Activated T-cell treated with anti-CD3 and anti-CD28 coated beads for 48 hours (primary cell): ENCODE data around the gene EXOSC10.
A peak's percentile ranks its signal among the peaks of the same experiment; 100 is the strongest.
"Not testable (repeated sequence)": the region's sequence is repeated elsewhere in the genome, so short reads cannot be mapped to it uniquely, and the experiment has no call there.

Experiments
- DNase-seq: peaks from one replicate; pipeline ENCODE4 v3.0.0-alpha.2; 2020; ENCODE audit warnings: low read depth

EXOSC10 gene

DNA sequence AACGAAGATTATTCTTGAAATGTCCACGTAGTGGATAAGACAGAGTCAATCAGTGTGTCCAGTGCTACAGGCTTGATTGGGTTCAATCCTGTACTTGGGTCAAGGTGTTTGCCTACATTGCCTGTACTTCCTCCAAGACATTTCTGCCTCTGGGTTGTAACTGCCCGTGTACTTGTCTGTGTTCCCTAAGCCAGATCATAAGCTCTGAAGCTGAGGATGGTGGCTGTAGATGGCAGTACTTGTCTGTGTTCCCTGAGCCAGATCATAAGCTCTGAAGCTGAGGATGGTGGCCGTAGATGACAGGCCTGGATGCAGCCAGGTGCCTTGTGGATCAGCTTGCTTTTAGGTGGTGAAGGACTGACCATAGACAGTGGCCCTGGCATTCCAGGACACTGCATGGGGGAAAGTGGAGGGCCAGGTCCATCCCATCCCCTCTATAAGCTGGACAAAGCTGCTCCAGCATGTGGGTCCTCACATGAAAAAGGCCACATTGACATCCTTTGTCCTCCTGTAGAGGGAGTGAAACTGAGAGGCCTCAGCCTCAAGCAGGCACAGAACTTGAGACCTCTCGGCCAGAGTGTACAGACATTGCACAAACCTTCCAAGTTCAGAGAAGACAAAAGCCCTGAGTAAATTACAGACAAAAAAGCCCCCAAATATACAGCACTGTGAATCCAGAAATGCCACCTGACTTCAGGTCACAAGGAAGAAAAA is 37.9 kb downstream of the EXOSC10 start:
- no peak for DNase-seq

DNA sequence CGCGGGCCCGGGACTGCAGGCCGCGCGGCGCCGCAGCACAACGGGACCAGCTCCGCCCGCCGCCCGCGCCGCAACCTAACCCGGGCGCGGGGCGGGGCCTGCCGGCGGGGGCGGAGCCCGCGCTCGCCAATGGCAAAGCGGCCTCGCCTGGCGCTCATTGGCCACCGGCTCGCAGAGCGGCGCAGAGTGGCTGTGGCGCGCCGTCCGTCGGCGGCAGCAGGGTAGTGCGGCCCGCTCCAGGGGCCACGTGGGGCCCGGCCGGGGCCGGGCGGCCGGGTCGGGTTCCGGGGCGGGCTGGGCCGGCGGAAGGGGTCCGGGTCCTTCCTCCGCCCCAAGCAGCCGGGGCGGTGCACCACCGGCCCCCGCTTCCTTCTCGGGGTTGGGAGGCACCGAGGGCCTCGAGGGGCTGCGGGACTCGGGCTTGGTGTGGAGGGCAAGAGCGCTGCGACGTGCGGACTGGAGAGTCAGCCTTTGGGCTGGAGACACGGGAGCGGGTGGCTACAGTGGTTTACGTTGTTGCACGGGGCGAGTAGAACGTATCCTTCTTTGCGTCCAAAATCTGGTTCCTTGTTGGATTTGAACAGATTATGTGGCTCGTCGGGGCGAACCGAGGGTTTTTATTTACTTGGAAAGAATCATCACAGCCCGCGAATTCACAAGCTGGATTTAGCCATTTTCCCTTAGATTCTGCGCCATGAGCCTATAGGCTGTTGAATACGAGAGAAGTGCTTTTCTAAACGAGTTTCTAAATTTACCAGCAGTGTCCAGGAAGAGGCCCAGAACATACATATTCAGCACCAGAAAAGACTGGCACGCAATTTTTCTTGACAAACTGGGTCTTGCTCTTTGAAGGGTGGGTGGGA is 39.5 kb downstream of the EXOSC10 start, which contains the start of gene SRM:
Gene SRM, minus strand, starts transcription at position 51 of the 863 bp plus-strand sequence. CDS start 75 bp downstream, outside the sequence.
- DNase-seq: peak; percentile 96

DNA sequence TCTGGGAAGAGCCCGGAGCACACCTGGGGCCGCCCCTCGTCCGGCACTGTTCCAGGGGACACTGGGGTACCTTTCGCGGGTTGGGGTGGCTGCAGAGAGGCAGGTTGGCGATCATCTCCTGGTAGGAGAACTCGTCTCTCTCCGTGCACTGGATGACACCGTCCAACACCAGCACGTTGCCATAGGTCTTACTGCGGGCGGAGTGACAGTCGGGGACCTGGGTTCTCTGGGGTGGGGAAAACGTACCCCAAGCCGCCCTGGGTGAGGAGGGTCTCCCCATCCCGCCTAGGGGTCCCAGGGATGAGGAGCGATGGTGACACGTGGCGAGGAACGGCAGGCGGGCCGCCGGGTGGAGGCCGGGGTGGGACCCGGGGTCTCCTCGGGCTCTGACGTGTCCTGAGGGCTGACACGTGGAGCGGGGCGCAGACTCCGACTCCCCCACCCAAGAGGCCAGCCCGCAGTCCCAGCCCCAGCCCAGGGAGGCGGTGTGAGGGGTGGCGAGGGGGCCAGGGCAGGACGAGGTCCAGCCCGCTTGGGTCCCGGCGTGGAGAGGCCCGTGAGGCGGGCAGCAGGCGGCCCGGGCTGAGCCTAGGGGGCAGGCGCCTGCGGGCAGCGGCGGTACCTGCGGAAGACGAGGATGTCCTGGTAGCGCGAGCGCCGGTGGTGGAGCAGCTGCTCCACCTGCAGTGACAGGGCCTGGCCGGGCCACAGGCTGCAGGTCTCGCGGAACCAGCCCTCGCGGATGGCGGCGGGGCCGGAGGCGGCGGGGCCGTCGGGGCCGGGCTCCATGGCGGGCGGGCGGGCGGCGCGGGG is 40.3 kb downstream of the EXOSC10 start:
- no peak for DNase-seq

DNA sequence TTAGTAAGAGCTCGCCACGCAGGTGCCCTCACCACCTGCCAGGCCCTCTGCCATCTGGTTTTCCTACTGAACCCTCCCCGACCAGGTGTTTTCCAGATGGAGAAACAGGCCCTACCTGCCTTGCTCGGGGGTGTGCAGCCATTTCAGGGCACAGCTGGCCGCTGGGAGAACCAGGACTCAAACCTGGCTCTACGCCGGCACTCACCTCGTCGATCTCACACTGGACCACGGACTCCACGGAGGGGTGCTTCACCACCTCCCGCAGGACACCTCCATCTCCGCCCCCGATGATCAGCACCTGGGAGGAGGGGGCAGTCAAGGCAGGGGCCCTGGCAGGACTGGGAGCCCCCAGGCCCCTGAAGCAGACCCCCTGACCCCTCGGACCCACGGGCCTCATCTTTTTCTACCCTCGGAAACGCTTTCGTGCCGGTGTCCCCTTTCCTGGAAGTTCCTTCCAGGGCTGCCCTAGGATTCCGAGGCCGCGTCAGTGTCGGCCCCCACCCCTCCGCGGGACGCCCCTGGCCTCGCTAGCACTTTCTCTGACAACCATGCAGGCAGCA is 41.0 kb downstream of the EXOSC10 start:
- DNase-seq: no peak

DNA sequence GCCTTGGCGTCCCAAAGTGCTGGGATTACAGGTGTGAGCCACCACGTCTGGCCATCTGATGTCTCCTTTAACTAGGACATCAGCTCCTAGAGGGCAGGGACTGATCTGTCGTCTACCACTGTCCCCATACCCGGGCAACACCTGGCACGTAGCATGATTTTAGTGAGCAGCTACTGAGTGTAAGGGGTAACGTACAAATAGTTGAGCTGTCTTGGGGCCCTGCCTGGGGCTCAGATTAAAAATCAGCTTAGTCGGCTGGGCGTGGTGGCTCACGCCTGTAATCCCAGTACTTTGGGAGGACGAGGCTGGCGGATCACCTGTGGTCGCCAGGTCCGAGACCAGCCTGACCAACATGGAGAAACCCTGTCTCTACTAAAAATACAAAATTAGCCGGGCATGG is 41.6 kb downstream of the EXOSC10 start:
- DNase-seq: no peak

DNA sequence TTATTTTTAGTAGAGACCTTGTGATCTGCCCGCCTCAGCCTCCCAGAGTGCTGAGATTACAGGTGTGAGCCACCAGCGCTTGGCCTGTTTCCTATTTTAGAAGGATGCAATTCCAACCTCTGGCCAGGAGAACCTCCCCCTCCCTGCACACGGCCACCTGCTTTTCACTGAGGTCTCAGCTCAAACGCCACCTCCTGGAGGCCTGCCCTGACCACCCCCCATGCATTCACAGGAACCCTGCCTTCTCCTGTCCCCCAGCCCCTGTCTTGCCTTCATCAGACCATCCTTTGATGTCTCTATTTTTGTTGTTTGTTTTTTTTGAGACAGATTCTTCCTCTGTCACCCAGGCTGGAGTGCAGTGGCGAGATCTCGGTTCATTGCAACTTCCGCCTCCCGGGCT is 42.2 kb downstream of the EXOSC10 start:
- no peak for DNase-seq

DNA sequence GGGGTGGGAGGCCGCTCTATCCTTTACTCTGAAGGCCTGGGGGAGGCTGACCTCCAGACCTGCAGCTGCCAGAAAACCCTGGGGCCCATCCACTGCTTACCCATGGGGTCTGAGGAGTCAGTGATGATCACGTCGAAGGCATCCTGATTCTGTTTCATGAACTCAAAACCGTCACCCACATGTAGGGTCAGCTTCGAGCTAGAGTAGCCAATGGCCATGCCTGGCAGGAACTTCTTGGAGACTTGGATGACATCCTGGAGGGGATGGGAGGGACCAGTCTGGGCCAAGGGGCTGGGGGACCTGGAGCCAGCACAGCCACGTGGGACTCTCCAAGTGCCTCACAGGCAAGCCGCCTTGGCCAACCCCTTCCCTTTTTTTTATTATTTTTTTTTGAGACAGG is 43.2 kb downstream of the EXOSC10 start:
- DNase-seq: no peak

DNA sequence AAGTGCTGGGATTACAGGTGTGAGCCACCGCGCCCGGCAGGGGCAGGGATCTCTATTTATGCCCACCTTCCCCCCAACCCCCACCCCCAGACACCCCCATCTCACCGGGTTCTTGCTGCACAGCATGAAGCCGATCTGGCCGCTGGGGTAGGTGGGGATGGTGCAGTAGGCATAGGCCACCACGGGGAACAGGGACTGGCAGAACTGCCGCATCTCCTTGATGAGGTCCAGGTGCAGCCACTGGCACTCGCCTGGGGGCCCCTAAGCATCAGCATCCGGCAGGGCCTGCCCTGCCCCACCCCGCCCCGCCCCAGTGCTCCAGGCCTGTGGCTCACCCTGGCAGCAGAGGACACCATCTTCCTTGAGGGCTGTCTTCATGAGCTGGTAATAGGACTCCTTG is 44.0 kb downstream of the EXOSC10 start:
- DNase-seq: no peak

DNA sequence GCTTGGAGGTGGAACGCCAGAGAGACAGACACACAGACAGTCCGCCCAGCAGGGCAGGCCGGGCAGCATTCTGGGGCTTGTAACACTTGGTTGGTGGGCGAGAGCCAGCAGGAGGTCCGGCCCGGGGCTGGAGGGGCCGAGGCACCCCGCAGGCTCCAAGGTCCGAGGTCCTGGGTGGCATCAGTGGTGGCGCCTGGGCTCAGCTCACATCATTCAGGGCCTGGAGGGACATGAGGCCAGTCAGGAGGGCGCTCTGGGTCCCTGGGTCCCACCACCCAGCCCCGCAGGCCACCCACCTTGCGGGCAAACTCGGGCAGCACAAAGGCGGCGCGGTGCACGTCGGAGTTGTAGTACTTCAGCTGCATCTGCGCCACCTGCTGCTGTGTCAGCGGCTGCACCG is 45.0 kb downstream of the EXOSC10 start:
- DNase-seq: no peak

DNA sequence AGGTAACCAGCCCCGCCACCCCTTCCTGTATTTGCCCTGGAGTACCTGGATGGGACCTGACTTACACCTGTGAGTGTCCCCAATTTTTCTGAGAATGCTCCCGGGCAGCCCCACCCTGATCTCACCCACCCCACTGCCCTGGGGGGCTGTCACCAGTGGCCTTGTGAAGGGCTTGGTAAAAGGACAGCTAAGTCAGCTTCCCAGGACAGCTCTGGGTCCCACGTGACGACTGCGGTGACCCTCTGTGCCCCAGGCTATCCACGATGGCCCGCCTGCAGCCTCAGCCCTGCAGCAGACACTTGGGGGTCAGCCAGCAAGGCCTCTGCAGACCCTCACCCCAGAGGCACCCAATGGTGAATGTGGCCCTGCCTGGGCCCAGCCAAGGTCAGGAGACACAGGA is 45.5 kb downstream of the EXOSC10 start:
- no peak for DNase-seq

DNA sequence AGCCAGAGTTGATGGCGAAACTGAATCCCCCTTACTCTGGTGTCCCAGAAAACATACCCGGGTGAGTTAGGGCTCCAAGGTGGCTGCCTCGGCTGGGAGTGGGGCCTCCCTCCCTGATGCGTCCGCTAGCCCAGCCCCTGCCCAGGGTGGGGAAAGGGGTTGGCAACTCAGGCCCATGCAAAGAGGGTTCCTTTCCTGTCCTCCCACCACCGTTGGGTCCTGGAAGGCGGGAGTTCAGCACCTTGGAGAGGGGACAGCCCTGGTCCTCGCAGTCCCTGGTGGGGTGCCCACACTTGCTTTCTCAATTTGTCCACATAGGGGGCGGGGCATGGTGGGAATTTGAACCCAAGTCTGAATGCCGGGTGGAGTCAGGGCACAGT is 45.9 kb downstream of the EXOSC10 start:
- DNase-seq: no peak

DNA sequence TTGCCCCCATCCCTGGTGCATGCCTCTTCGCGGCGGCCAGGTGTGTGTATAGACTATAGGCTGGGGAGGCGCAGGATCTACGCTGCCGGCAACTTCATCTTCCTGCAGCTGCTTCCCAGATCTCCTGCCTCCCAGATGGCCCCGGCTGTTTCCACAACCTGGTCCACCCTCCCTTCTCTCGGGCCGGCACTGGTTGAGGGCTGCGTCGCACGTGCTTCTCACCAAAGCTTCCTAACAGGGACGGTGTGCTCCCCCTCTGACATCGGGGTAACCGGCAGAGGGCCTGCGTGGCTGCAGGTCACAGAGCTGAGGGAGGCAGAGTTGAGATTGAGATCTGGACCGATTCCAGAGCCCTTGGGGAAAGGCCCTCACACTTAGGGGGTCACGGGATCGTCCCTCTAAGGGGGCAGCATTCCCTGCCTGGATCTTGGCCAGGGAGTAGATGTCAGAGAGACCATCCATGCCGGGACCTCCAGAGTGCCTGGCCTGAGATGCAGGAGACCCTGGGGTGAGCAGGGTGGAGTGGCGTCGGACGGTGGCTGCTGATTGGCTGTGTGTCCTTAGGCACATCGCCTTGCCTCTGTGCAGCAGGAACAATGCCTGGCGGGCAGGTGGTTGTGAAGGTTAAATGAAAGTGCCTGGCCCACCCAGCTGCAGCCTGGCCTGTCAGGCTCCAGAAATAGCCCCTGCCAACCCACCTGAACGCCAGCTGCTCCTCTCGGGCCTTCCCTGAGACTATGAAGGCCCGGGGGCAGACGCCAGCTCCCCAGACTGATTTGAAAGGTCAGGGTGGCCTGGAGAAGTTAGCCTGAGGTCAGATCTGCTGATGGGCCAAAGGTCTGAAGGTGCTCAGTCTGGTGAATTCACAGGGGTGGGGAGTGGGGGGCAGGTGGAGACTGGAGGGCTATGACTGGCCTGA is 46.6 kb downstream of the EXOSC10 start:
- DNase-seq: no peak

DNA sequence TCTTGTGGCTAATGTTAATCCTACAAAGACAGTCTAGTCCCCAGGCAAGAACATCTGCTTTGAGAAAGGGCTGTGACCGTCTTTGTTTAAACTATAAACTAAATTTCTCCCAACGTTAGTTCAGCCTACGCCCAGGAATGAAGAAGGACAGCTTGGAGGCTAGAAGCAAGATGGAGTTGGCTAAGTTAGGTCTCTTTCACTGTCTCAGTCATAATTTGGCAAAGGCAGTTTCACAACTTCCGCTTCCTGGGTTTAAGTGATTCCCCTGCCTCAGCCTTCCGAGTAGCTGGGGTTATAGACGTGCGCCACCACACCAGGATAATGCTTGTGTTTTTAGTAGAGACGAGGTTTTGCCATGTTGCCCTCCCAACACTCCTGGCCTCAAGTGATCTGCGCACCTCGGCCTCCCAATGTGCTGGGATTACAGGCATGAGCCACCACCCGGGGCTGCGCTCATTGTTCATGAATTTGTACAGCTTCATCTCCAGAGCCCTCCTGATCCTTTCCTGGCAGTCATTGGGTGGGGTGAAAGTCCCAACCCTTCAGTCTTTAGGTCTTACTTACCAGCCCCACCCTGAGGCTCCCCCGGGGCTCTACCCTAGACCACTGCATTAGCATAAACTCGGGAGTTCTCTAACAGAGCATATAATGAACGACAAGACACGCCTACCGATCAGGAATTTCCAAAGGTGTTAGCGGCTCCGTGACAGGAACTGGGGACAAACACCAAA is 47.7 kb downstream of the EXOSC10 start:
- no peak for DNase-seq

DNA sequence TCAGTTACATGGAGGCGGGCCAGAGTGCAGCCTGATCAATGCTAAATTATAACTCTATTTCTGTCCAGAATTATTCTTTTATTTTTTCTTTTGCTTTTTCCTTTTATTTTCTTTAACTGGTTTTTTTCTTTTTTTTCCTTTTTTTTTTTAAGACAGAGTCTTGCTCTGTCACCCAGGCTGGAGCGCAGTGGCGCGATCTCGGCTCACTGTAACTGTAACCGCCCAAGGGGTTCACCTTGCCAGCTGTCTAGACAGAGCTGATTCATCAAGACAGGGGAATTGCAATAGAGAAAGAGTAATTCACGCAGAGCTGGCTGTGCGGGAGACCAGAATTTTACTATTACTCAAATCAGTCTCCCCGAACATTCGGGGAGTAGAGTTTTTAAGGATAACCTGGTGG is 48.5 kb downstream of the EXOSC10 start:
- not testable (repeated sequence) for DNase-seq

DNA sequence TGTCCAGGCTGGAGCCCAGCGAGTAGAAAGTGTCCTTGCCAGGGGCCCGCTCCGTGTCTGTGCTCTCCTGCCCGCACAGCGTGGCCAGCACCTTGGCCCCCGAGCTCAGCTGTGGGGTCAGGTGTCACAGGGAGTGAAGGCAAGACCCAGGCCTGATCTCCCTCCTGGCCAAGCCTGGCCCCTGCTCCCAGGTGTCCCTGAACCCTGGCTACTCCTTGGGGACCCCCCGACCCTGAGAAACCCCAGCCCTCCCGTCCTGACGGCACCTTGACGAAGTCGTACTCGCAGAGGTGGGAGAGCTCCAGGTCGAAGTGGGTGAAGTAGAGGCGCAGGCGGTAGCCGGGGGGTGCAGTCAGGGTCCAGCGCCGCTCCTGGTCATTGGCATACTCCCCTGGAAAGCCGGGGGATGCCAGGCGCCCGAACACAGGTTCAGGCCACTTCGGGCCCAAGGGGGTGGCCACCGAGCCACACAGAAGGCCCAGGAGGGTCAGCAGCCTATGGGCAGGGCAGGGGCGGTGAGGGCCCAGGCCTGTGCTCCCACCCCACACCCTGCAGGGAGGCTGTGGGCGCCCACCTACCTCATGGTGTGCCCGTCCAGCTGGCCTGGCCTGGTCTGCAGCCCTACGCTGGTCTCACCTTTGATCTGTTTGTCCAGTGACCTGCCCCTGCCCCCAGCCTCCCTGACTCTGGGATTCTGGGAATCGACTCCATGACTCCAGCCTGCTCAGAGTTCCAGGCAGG is 52.9 kb downstream of the EXOSC10 start, which contains the start of gene MASP2:
Gene MASP2, minus strand, starts transcription at position 615 of the 741 bp plus-strand sequence. Its CDS starts 32 bp downstream, at position 583.
- DNase-seq: no peak

DNA sequence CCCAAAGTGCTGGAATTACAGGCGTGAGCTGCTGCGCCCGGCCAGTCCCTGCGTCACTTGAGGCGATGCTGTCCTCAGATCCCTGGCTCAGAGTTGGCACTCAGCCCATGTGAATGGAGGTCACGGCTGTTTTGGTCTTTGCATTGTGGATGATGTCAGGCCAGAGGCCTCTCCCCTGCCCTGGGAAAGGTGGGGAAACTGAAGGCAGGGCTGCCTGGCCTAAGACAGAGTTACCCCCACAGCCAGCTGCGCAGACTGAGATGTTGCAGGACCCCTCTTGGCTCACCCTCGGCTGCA is 53.5 kb downstream of the EXOSC10 start:
- no peak for DNase-seq

DNA sequence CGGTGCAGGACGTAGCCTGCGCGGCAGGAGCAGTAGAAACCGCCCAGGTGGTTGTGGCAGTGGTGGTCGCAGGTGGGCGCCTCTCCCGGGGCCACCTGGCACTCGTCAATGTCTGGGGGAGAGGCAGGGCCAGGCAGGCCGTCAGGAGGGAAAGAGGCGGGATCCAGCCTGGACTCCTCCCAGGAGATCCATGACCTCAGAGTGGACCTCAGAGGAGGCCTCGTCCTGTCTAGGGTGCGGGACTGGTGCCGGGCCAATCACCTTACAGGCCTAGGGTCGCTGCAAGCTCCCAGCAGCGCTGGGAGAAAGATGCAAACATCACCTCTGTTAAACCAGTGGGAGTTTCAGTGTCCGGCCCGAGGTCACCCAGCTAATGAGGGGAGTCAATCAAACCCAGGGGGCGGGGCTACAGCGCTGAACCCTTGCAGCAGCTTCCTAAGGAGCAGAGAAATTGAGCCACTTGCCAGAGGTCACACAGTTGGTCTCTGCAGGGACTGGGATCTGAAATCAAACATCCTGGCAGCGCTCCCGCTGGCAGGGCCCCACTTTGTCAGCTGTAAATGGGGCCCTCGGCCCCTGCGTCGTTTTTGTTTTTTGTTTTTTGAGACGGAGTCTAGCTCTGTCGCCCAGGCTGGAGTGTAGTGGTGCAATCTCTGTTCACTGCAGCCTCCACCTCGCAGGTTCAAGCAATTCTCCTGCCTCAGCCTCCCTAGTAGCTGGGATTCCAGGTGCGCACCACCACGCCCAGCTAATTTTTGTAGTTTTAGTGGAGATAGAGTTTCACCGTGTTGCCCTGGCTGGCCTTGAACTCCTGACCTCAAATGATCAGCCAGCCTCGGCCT is 54.0 kb downstream of the EXOSC10 start:
- no peak for DNase-seq

DNA sequence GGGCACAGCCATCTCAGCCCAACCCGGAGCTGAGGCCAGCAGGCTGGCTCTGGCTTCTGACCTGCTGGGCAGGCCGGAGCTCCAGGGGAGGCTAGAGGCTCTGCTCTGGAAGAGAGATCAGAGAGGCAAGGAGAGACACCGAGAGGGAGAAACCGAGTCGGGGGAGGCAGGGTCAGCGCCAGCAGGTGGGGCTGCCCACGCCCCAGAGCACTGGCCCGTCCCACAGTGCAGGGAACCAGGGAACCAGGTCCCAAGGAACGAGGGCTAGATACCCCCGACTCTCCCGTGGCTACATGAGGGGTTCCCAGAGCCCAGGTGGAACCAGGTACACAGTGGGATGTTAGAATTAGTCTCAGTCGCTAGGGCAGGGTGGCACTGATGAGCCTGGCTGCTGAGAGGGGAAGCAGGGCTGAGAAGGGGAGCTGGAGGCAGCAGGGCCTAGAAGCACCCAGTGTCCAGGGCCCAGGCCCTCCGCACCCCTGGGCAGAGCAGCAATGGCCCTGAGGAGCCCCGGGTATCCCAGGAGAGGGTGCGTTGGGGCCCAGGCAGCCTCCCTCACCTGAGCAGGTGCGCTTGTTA is 54.7 kb downstream of the EXOSC10 start:
- no peak for DNase-seq
